GM18511 (cell line): Measurements from ENCODE around the gene NPIPB2.
"Not testable (repeated sequence)": the region's sequence is repeated elsewhere in the genome, so short reads cannot be mapped to it uniquely, and the experiment has no call there.

Source experiments
- ATAC-seq: cut with Tn5 transposase; IDR thresholded peaks from one replicate; pipeline ENCODE4 v1.9.1; 2021; ENCODE audit warnings: mild to moderate bottlenecking, moderate library complexity; ENCODE audit not compliant: unreplicated experiment

NPIPB2 gene

GRCh38 chr16:11962457-11962856, 20.6 kb upstream of the NPIPB2 start:
- ATAC-seq, result not testable (repeated sequence)

GRCh38 chr16:11957591-11958395, 15.9 kb upstream of the NPIPB2 start:
- no peak for ATAC-seq

GRCh38 chr16:11956558-11956957, 14.7 kb upstream of the NPIPB2 start:
- ATAC-seq, result no peak

GRCh38 chr16:11955713-11956123, 13.9 kb upstream of the NPIPB2 start:
- ATAC-seq, result no peak

- ATAC-seq, result not testable (repeated sequence)
Measured at GRCh38 chr16:11953576-11953975, 11.7 kb upstream of the NPIPB2 start.

- ATAC-seq, result no peak
Measured at GRCh38 chr16:11950388-11950787, 8.5 kb upstream of the NPIPB2 start.

GRCh38 chr16:11949527-11949926, 7.7 kb upstream of the NPIPB2 start:
- ATAC-seq, result no peak

- no peak for ATAC-seq
Measured at GRCh38 chr16:11948819-11949218, 7.0 kb upstream of the NPIPB2 start.

- no peak for ATAC-seq
Measured at GRCh38 chr16:11946433-11946832, 4.6 kb upstream of the NPIPB2 start.

- not testable (repeated sequence) for ATAC-seq
Measured at GRCh38 chr16:11927350-11927749, 14.5 kb downstream of the NPIPB2 start.

- not testable (repeated sequence) for ATAC-seq
Measured at GRCh38 chr16:11924046-11924445, 17.8 kb downstream of the NPIPB2 start.

GRCh38 chr16:11916524-11917285, 25.1 kb downstream of the NPIPB2 start:
- no peak for ATAC-seq

- peak; percentile 85 for ATAC-seq
Measured at GRCh38 chr16:11915644-11916523, 26.0 kb downstream of the NPIPB2 start, which contains the start of gene GSPT1. Gene GSPT1, minus strand, starts transcription at chr16:11915956. Its CDS starts 236 bp downstream, at chr16:11915720.

- peak; percentile 43 for ATAC-seq
Measured at GRCh38 chr16:11915114-11915643, 26.7 kb downstream of the NPIPB2 start.

GRCh38 chr16:11914210-11915113, 27.4 kb downstream of the NPIPB2 start:
- peak; percentile 1 for ATAC-seq

GRCh38 chr16:11913425-11914079, 28.3 kb downstream of the NPIPB2 start:
- no peak for ATAC-seq

GRCh38 chr16:11909653-11910545, 31.9 kb downstream of the NPIPB2 start:
- ATAC-seq, result no peak
